Adrenal gland (tissue), 12 donors: ENCODE results near the gene FGD2. TPM values are rescaled to one million over a fixed set of nuclear protein-coding genes. Genes with fewer than 3 reads are reported as not detected.
A peak's percentile ranks its signal among the peaks of the same experiment; 100 is the strongest.
"Not testable (repeated sequence)": the region's sequence is repeated elsewhere in the genome, so short reads cannot be mapped to it uniquely, and the experiment has no call there.

ENCODE experiments used
- DNase-seq, 7 donors: peaks; one replicate each; pipeline ENCODE4 v3.0.0-alpha.2; 2019 to 2020
- H3K27ac ChIP-seq, 5 donors: fragments of 200-600 bp; sonication (generic) in 4 of 5; 1 replicate in 3 of 5; 2 replicates in 2 of 5; pipeline versions ENCODE4 v1.5.1 to v1.8.0; 2016 to 2020; ENCODE audit warnings: mild to moderate bottlenecking in 1 of 5
- H3K27me3 ChIP-seq: fragments of 200-600 bp; 2 replicates; pipeline ENCODE4 v1.8.0; 2021
- H3K36me3 ChIP-seq, 2 donors: fragments of 200-600 bp; replicated peaks in 1 of 2; 1 replicate in 1 of 2; 2 replicates in 1 of 2; pipeline versions ENCODE4 v1.5.1 to v1.8.0; 2018 to 2022
- H3K4me1 ChIP-seq, 2 donors: fragments of 200-600 bp; replicated peaks in 1 of 2; 1 replicate in 1 of 2; 2 replicates in 1 of 2; pipeline versions ENCODE4 v1.5.1 to v1.8.0; 2018 to 2021
- H3K4me3 ChIP-seq, 4 donors: fragments of 200-600 bp; sonication (generic) in 3 of 4; one replicate each; pipeline ENCODE4 v1.5.1; 2016 to 2018
- H3K9me3 ChIP-seq, 3 donors: fragments of 200-600 bp; sonication (generic) in 1 of 3; replicated peaks in 1 of 3; 1 replicate in 2 of 3; 2 replicates in 1 of 3; pipeline versions ENCODE4 v1.5.1 to v1.8.0; 2016 to 2021
- CTCF ChIP-seq, 6 experiments: fragments of 450-650 bp in 4 of 6; fragments of 200-600 bp in 2 of 6; sonication (generic) in 1 of 6; IDR thresholded peaks; 1 replicate in 5 of 6; 2 replicates in 1 of 6; pipeline versions ENCODE4 v1.5.1 to v1.8.0; 2016 to 2021; ENCODE audit warnings: antibody characterized with exemption in 6 of 6, mild to moderate bottlenecking in 2 of 6, moderate library complexity in 1 of 6
- POLR2A ChIP-seq, 2 donors: fragments of 450-650 bp; IDR thresholded peaks; one replicate each; pipeline ENCODE4 v1.6.1; 2017; ENCODE audit warnings: antibody characterized with exemption in 2 of 2, mild to moderate bottlenecking in 2 of 2, moderate library complexity in 1 of 2
- WGBS, 4 donors: extraction: QIAGEN DNeasy Blood & Tissue Kit in 2 of 4; methylation state at CpG; one replicate each; pipeline versions ENCODE4 v1.1.5 to v1.1.7; 2013 to 2017; 5-methylcytosine and 5-hydroxymethylcytosine counted together
- intact Hi-C, 2 donors: fragments of 100-400 bp; cut with DNase I; formaldehyde crosslinking; loops; one replicate each; pipeline versions ENCODE4 v1.14.1 to v1.15.0; 2022 to 2023
- polyA plus RNA-seq, 3 donors: library from polyadenylated mRNA; stranded (reverse); fragments of 200-250 nt in 2 of 3; fragments of 350-450 nt in 1 of 3; fragmentation: Illumina TruSeq in 1 of 3; extraction: RNeasy Lipid Tissue Mini Kit (QIAGEN cat#74804) in 1 of 3; gene quantifications; one replicate each; pipeline ENCODE4 v1.2.3, GENCODE V29; 2013 to 2014
- total RNA-seq, 9 donors: library from RNA; depleted of rRNA in 4 of 9; stranded (reverse); fragments of >200 nt in 4 of 9; fragments of 120-200 nt in 1 of 9; fragmentation: NEBNext Ultra II Directional in 1 of 9; extraction: Animal tissue kit (Norgen Biotek cat#: 25700) in 1 of 9; gene quantifications; one replicate each; pipeline versions ENCODE4 v1.1.0 to v1.2.4, GENCODE V29; 2013 to 2023
- donor health status: healthy with polysubstance abuse.
- donor health status: Bipolar disorder and iron deficiency.
- donor health status: DM: yes; HTN: yes; CAD: no.
- donor health status: DM: no; HTN: no; CAD: no.
- donor health status: DM: no; HTN: no; CAD: no.
- donor health status: DM: yes; HTN: yes; CAD: no.

FGD2 gene
- total and polyA plus RNA-seq, 12 donors = 2.0 to 117 (median 26.4) TPM

GRCh38 chr6:36986704-36987047 lies 18.8 kb upstream of the FGD2 start:
- Histone ChIP-seq H3K9me3 (no peaks in the 10 kb centered on the region), H3K4me1 (peaks cover 22 to 41% of the 10 kb centered on the region in 2 donors), H3K4me3 (peak overlapping the region in 3 of 4 donors; percentile 69 to 99 (median 84)), H3K27ac (peak overlapping the region; percentile 52 to 100 (median 91)), H3K27me3 (no peaks in the 10 kb centered on the region), H3K36me3 (no peaks in the 10 kb centered on the region)
- intact Hi-C loops = no loop called here
- TF ChIP-seq CTCF (IDR thresholded peaks at IDR 0.05) = no peak
- no peak for TF ChIP-seq POLR2A (IDR thresholded peaks at IDR 0.05)
- whole genome bisulfite sequencing, 4 donors = 1 to 6% (median 4%) methylated on average over 8 of the region's 8 CpGs
- DNase-seq = no peak

GRCh38 chr6:36989264-36989663 lies 16.2 kb upstream of the FGD2 start:
- H3K4me1 ChIP-seq = peaks cover 16 to 17% of the 10 kb centered on the region in 2 donors
- H3K9me3 ChIP-seq = no peaks in the 10 kb centered on the region
- 81 to 85% (median 83%) methylated on average over 6 of the region's 6 CpGs for WGBS, 4 donors
- no peak overlapping the region for H3K4me3 ChIP-seq
- no peak for DNase-seq
- H3K27me3 ChIP-seq = no peaks in the 10 kb centered on the region
- TF ChIP-seq POLR2A (IDR thresholded peaks at IDR 0.05) = no peak
- TF ChIP-seq CTCF (IDR thresholded peaks at IDR 0.05) = no peak
- intact Hi-C loops = no loop called here
- no peaks in the 10 kb centered on the region for H3K36me3 ChIP-seq
- no peak overlapping the region for H3K27ac ChIP-seq

GRCh38 chr6:36990401-36990800 lies 15.1 kb upstream of the FGD2 start:
- H3K4me3 ChIP-seq, H3K9me3 ChIP-seq, H3K27ac ChIP-seq, H3K36me3 ChIP-seq, DNase-seq, intact Hi-C loops, H3K27me3 ChIP-seq: not testable (repeated sequence)
- H3K4me1 ChIP-seq = peaks cover 9 to 11% of the 10 kb centered on the region in 2 donors
- WGBS, 4 donors = 82 to 100% (median 85%) methylated on average over 2 of the region's 2 CpGs

GRCh38 chr6:36997811-36998722 lies 7.4 kb upstream of the FGD2 start:
- Histone ChIP-seq H3K9me3 (no peaks in the 10 kb centered on the region), H3K4me1 (peaks cover 10 to 16% of the 10 kb centered on the region in 2 donors), H3K4me3 (no peak overlapping the region), H3K27me3 (no peaks in the 10 kb centered on the region), H3K36me3 (no peaks in the 10 kb centered on the region), H3K27ac (peak overlapping the region in 4 of 5 donors; percentile 72 to 88 (median 80))
- TF ChIP-seq CTCF (IDR thresholded peaks at IDR 0.05) (no peak), POLR2A (IDR thresholded peaks at IDR 0.05) (peak in 1 of 2 donors; percentile 48)
- peak; percentile 64 to 89 (median 83) for DNase-seq
- intact Hi-C loops = no loop called here
- WGBS, 4 donors = 48 to 59% (median 56%) methylated on average over 16 to 18 of the region's 18 CpGs

GRCh38 chr6:36998723-36999038 lies 6.8 kb upstream of the FGD2 start:
- no peak for TF ChIP-seq POLR2A (IDR thresholded peaks at IDR 0.05)
- TF ChIP-seq CTCF (IDR thresholded peaks at IDR 0.05) = no peak
- 71 to 84% (median 79%) methylated on average over 6 to 8 of the region's 8 CpGs for WGBS, 4 donors
- Histone ChIP-seq H3K27ac (peak overlapping the region in 4 of 5 donors; percentile 72 to 88 (median 80)), H3K4me1 (peaks cover 10 to 16% of the 10 kb centered on the region in 2 donors), H3K4me3 (no peak overlapping the region), H3K27me3 (no peaks in the 10 kb centered on the region), H3K9me3 (no peaks in the 10 kb centered on the region), H3K36me3 (no peaks in the 10 kb centered on the region)
- intact Hi-C loops = no loop called here
- no peak for DNase-seq
